HFF-Myc (cell line): ENCODE data around the gene CLCN5.

Source experiments
- DNase-seq: peaks from one replicate; pipeline ENCODE4 v3.0.0-alpha.2; 2011; ENCODE audit warnings: low read depth; ENCODE audit errors: extremely low read depth
- H3K4me3 ChIP-seq: replicated peaks from 2 replicates; pipeline ENCODE4 v1.5.1; 2011; ENCODE audit warnings: low read depth, mild to moderate bottlenecking, control low read depth, low read length
- CTCF ChIP-seq: IDR thresholded peaks from 2 replicates; pipeline ENCODE4 v1.5.1; 2012; ENCODE audit warnings: mild to moderate bottlenecking, low read depth, low read length, control low read depth; ENCODE audit errors: missing control alignments

The CLCN5 gene

GRCh38 chrX:50082741-50083140 is 160.3 kb downstream of the CLCN5 start:
- H3K4me3 ChIP-seq, result no peak overlapping the region
- TF ChIP-seq CTCF, result no peak
- DNase-seq, result no peak

DNA sequence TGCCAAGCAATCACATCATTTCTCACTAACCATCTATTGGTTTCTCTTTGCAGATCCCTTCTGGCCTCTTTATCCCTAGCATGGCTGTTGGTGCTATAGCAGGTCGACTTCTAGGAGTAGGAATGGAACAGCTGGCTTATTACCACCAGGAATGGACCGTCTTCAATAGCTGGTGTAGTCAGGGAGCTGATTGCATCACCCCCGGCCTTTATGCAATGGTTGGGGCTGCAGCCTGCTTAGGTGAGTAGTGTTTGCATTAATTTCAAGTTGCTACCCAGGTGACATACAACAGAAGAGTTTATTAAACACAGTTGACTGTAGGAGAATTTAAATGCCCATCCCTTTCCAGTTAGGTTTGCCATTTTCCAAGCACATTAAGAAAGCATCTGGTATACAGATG is 166.2 kb downstream of the CLCN5 start:
- no peak overlapping the region for H3K4me3 ChIP-seq
- DNase-seq, result no peak
- TF ChIP-seq CTCF, result no peak

- H3K4me3 ChIP-seq, result no peak overlapping the region
- TF ChIP-seq CTCF, result no peak
- no peak for DNase-seq
These were observed 171.2 kb downstream of the CLCN5 start for GRCh38 chrX:50093625-50094024.

- DNase-seq, result no peak
- TF ChIP-seq CTCF, result no peak
- H3K4me3 ChIP-seq, result no peak overlapping the region
These were observed 174.7 kb downstream of the CLCN5 start for GRCh38 chrX:50097071-50097470.

DNA sequence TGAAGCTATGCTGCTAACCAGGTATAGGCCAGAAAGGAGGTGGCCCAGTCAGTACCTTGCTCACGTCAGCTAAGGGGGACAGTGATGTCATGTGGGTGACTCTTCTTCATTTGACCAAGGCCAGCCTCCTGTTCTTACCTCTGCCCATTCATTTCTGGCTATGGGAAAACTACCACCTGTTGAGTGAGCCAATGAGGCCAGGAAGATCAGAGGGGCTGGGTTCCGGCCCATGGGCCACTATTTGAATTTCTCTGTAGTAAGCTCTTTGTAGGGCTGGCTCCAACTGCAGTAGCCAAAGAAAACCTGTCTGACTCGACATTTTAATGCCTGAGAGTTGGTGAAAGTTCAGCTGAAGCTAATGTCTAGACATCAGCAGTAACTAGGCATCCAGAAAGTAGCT is 175.8 kb downstream of the CLCN5 start:
- no peak for DNase-seq
- no peak overlapping the region for H3K4me3 ChIP-seq
- no peak for TF ChIP-seq CTCF

DNA sequence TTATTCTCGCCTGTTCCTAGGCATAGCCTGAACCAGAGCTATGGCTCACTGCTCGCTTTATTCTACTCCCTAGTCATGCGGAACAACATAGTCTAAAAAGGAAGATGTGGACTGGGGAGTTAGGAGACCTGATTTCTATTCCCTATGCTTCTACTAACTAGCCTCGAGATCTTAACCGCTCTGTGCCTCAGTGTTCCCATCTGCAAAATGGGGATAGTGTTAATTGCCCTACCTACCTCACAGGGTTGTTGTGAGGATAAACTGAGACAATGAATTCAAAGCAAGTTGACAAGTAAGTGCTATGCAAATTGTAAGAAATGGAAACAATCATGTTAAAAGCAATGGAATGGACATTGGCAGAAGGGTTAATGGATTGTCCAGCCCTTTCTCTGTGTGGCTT is 176.4 kb downstream of the CLCN5 start:
- no peak for TF ChIP-seq CTCF
- DNase-seq, result no peak
- H3K4me3 ChIP-seq, result no peak overlapping the region

DNA sequence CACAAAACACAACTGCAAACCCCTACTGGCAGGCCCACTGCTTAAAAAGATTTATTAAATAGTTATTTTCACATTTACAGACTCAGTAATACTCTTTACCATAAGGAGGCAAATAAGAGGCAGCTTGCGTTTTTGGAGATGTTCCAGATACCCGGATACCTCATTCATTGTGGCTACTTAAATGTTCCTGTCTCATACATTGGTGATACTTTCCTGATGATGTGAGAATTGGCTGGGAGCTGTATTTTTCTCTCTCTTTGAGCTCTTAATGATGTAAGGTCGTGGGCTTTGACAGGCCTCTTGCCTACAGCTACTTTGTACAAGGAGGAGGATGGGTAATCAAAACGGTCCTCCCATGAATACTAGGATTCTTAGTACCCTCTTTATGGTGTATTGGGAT is 176.9 kb downstream of the CLCN5 start:
- H3K4me3 ChIP-seq, result no peak overlapping the region
- TF ChIP-seq CTCF, result no peak
- DNase-seq, result no peak
